Neural progenitor cell (in vitro differentiated cells): ENCODE data around the gene MAPRE2.

Source experiments
- EZH2phosphoT487 ChIP-seq: fragments of 200-600 bp; sonication (generic); IDR thresholded peaks from 2 replicates; pipeline ENCODE4 v1.6.1; 2017; ENCODE audit warnings: antibody characterized with exemption
- TF ChIP-seq, protein P1 (sequence below): fragments of 200-600 bp; sonication (generic); IDR thresholded peaks from 2 replicates; pipeline ENCODE4 v1.5.1; 2017; ENCODE audit warnings: antibody characterized with exemption, mild to moderate bottlenecking

DNA sequence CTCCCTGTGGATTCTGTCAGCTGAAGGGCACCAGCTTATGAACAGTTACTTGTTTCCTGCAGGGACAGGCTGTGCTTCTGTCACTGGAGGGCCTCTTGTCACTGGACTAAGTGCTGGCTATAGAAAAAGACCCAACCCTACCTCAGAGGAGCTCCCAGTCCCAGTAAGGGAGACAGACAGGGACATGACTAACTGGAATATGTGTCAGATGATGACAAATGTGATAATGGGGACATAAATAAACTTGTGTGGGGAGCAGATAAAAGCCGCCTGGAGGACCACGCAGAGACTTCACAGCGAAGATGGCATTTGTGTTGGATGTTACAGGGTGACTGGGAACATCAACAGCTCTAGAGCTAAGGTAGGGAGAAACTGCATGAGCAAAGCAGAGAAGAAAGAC, 95.0 kb downstream of the MAPRE2 start:
- TF ChIP-seq, protein P1, sequence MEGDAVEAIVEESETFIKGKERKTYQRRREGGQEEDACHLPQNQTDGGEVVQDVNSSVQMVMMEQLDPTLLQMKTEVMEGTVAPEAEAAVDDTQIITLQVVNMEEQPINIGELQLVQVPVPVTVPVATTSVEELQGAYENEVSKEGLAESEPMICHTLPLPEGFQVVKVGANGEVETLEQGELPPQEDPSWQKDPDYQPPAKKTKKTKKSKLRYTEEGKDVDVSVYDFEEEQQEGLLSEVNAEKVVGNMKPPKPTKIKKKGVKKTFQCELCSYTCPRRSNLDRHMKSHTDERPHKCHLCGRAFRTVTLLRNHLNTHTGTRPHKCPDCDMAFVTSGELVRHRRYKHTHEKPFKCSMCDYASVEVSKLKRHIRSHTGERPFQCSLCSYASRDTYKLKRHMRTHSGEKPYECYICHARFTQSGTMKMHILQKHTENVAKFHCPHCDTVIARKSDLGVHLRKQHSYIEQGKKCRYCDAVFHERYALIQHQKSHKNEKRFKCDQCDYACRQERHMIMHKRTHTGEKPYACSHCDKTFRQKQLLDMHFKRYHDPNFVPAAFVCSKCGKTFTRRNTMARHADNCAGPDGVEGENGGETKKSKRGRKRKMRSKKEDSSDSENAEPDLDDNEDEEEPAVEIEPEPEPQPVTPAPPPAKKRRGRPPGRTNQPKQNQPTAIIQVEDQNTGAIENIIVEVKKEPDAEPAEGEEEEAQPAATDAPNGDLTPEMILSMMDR, result no peak
- no peak for TF ChIP-seq EZH2phosphoT487
